ENCODE data around the gene AKR1C1. TPM values are rescaled to one million over a fixed set of nuclear protein-coding genes. Genes with fewer than 3 reads are reported as not detected.

Gene AKR1C1
- total RNA-seq, 1 experiment from 2014 or later: 4.1 TPM

GRCh38 chr10:4934391-4934987 is 28.7 kb upstream of the AKR1C1 start (continued):
- TF ChIP-seq ZBTB43 (CRISPR knock-in tag; IDR thresholded peaks at IDR 0.05): no peak
- no peak for TF ChIP-seq CREB1 (CRISPR knock-in tag; IDR thresholded peaks at IDR 0.05)
- TF ChIP-seq ATF6 (CRISPR knock-in tag; IDR thresholded peaks at IDR 0.05): no peak

- ATAC-seq: no peak
Measured at GRCh38 chr10:4937346-4937745, 25.9 kb upstream of the AKR1C1 start.

More at GRCh38 chr10:4937346-4937745, 25.9 kb upstream of the AKR1C1 start:
- POLR2A ChIA-PET: no interaction called here
- peaks cover 29% of the 10 kb centered on the region for H3K9me3 Mint-ChIP-seq
- CTCF ChIA-PET: interaction anchor here (1.1 kb wide), 1 partner anchor 44 kb away, joined by 3 read pairs; no protein-coding TSS in a partner anchor
- peaks cover 11% of the 10 kb centered on the region for H3K4me1 Mint-ChIP-seq
- no peak for DNase-seq (ENCODE audit: low spot score)
- H3K27ac Mint-ChIP-seq: no peak overlapping the region
- peaks cover 3% of the 10 kb centered on the region; the same call in 1 of the 2 replicates for H3K27me3 Mint-ChIP-seq (ENCODE audit: low read depth)
- TF ChIP-seq ZNF219 (CRISPR knock-in tag; IDR thresholded peaks at IDR 0.05; ENCODE audit: borderline replicate concordance) (no peak), KAT7 (CRISPR knock-in tag; IDR thresholded peaks at IDR 0.05; ENCODE audit: borderline replicate concordance) (no peak), E2F1 (CRISPR knock-in tag; IDR thresholded peaks at IDR 0.05) (no peak), JAZF1 (CRISPR knock-in tag; IDR thresholded peaks at IDR 0.05) (no peak), NR3C1 (CRISPR knock-in tag; conservative IDR thresholded peaks at IDR 0.05; ENCODE audit: low read depth) (no peak), MYBL2 (CRISPR knock-in tag; IDR thresholded peaks at IDR 0.05) (no peak), SP1 (CRISPR knock-in tag; conservative IDR thresholded peaks at IDR 0.05) (no peak), ZNF532 (CRISPR knock-in tag; IDR thresholded peaks at IDR 0.05; ENCODE audit: borderline replicate concordance) (no peak), ZNF512 (CRISPR knock-in tag; IDR thresholded peaks at IDR 0.05; ENCODE audit: borderline replicate concordance) (no peak), USF2 (CRISPR knock-in tag; IDR thresholded peaks at IDR 0.05) (no peak), E2F4 (CRISPR knock-in tag; IDR thresholded peaks at IDR 0.05; ENCODE audit: borderline replicate concordance, low read depth) (no peak)
- H3K36me3 Mint-ChIP-seq: peaks cover 11% of the 10 kb centered on the region
- H3K4me3 Mint-ChIP-seq: no peak overlapping the region

Data from WTC11 (cell line).